B cell (primary cell): ENCODE results near the gene RDM1. TPM values are rescaled to one million over a fixed set of nuclear protein-coding genes. Genes with fewer than 3 reads are reported as not detected.

Experiments used
- ATAC-seq: fragments of 200-7000 bp; cut with Tn5 transposase; one replicate; pipeline ENCODE4 v1.10.0; 2021; ENCODE audit warnings: low read depth, mild to moderate bottlenecking, moderate number of reproducible peaks, moderate library complexity
- CTCF ChIA-PET: fragments of 350-600 bp; sonication (Branson Sonifier 250); formaldehyde crosslinking; loops from one replicate; lab custom pipeline; 2021; ENCODE audit warnings: antibody characterized with exemption, inconsistent platforms; lab: Charles Lee
- POLR2A ChIA-PET: fragments of 350-600 bp; sonication (Branson Sonifier 250); formaldehyde crosslinking; loops from one replicate; lab custom pipeline; 2021; ENCODE audit warnings: antibody characterized with exemption; lab: Charles Lee
- DNase-seq: peaks from one replicate; pipeline ENCODE4 v3.0.0; 2013
- H2AFZ ChIP-seq: 2 replicates; pipeline ENCODE4 v1.6.1; 2012; ENCODE audit warnings: mild to moderate bottlenecking, low read depth, low read length; ENCODE audit not compliant: insufficient read depth, poor library complexity, severe bottlenecking
- H3K27ac ChIP-seq, 2 donors: 1 replicate in 1 of 2; 2 replicates in 1 of 2; pipeline ENCODE4 v1.5.1; 2012 to 2013; ENCODE audit warnings: low read length in 2 of 2, mild to moderate bottlenecking in 2 of 2, moderate library complexity in 1 of 2
- H3K27me3 ChIP-seq, 4 experiments: fragments of 200-600 bp in 1 of 4; sonication (generic) in 1 of 4; replicated peaks in 1 of 4; 1 replicate in 2 of 4; 2 replicates in 2 of 4; pipeline versions ENCODE4 v1.6.1 to v1.7.0; 2013 to 2016; ENCODE audit warnings: low read length in 3 of 4, mild to moderate bottlenecking in 2 of 4, mixed read lengths in 1 of 4, moderate library complexity in 1 of 4; ENCODE audit not compliant: insufficient read depth in 4 of 4, control insufficient read depth in 3 of 4; ENCODE audit errors: control extremely low read depth in 1 of 4
- H3K36me3 ChIP-seq, 2 experiments: replicated peaks in 1 of 2; 1 replicate in 1 of 2; 2 replicates in 1 of 2; pipeline versions ENCODE4 v1.6.1 to v1.7.1; 2013; ENCODE audit warnings: low read length in 1 of 2; ENCODE audit not compliant: insufficient read depth in 2 of 2, control insufficient read depth in 1 of 2; ENCODE audit errors: control extremely low read depth in 1 of 2, extremely low read depth in 1 of 2
- H3K4me1 ChIP-seq, 2 donors: fragments of 200-600 bp in 1 of 2; sonication (generic) in 1 of 2; 1 replicate in 1 of 2; 2 replicates in 1 of 2; pipeline versions ENCODE4 v1.5.1 to v1.6.1; 2013 to 2017; ENCODE audit warnings: low read length in 2 of 2; ENCODE audit not compliant: control insufficient read depth in 2 of 2, insufficient read depth in 2 of 2
- H3K4me2 ChIP-seq: replicated peaks from 2 replicates; pipeline ENCODE3; 2012; ENCODE audit warnings: mild to moderate bottlenecking, low read depth, low read length; ENCODE audit not compliant: poor library complexity, severe bottlenecking
- H3K4me3 ChIP-seq, 5 experiments: fragments of 200-600 bp in 1 of 5; sonication (generic) in 1 of 5; 1 replicate in 3 of 5; 2 replicates in 2 of 5; pipeline versions ENCODE4 v1.5.1 to v1.7.0; 2011 to 2016; ENCODE audit warnings: low read length in 4 of 5, mild to moderate bottlenecking in 4 of 5, low read depth in 2 of 5, control low read depth in 1 of 5, moderate library complexity in 1 of 5; ENCODE audit not compliant: insufficient read depth in 1 of 5; ENCODE audit errors: control extremely low read depth in 1 of 5, extremely low read depth in 1 of 5
- H3K79me2 ChIP-seq: fragments of 200-600 bp; sonication (generic); one replicate; pipeline ENCODE4 v1.6.0; 2016; ENCODE audit warnings: low read length; ENCODE audit not compliant: control insufficient read depth, insufficient read depth
- H3K9ac ChIP-seq: fragments of 200-600 bp; sonication (generic); 2 replicates; pipeline ENCODE4 v1.6.1; 2017; ENCODE audit warnings: mild to moderate bottlenecking, low read length, moderate library complexity
- H3K9me3 ChIP-seq, 3 donors: one replicate each; pipeline versions ENCODE4 v1.6.1 to v1.7.1; 2013; ENCODE audit warnings: low read length in 2 of 3; ENCODE audit not compliant: control insufficient read depth in 2 of 3, insufficient read depth in 1 of 3; ENCODE audit errors: control extremely low read depth in 1 of 3
- H4K20me1 ChIP-seq: 2 replicates; pipeline ENCODE4 v1.6.0; 2012; ENCODE audit warnings: mild to moderate bottlenecking, low read length; ENCODE audit not compliant: insufficient read depth, control insufficient read depth, poor library complexity, severe bottlenecking
- H3K27ac Mint-ChIP-seq: one replicate; pipeline ENCODE4 v1.8.0; 2021; ENCODE audit warnings: mixed read lengths
- H3K27me3 Mint-ChIP-seq: one replicate; pipeline ENCODE4 v1.8.0; 2021; ENCODE audit warnings: mixed read lengths
- H3K4me1 Mint-ChIP-seq: one replicate; pipeline ENCODE4 v1.8.0; 2021; ENCODE audit warnings: mixed read lengths
- H3K4me3 Mint-ChIP-seq: one replicate; pipeline ENCODE4 v1.8.0; 2021; ENCODE audit warnings: mixed read lengths
- H3K9me3 Mint-ChIP-seq: one replicate; pipeline ENCODE4 v1.8.0; 2022; ENCODE audit warnings: mixed read lengths; ENCODE audit not compliant: insufficient read depth
- CTCF ChIP-seq: fragments of 200-600 bp; IDR thresholded peaks from one replicate; pipeline ENCODE4 v1.8.0; 2022; ENCODE audit warnings: antibody characterized with exemption, mild to moderate bottlenecking
- EZH2 ChIP-seq: IDR thresholded peaks from 2 replicates; pipeline ENCODE4 v1.6.1; 2012; ENCODE audit warnings: borderline replicate concordance, low read depth, mild to moderate bottlenecking, moderate library complexity, low read length; ENCODE audit not compliant: insufficient read depth, poor library complexity, severe bottlenecking
- WGBS: methylation state at CpG from one replicate; pipeline ENCODE4 v1.1.5; 2013; ENCODE audit warnings: missing lambda C conversion rate; ENCODE audit not compliant: insufficient coverage; 5-methylcytosine and 5-hydroxymethylcytosine counted together
- intact Hi-C: fragments of 100-400 bp; cut with micrococcal nuclease; formaldehyde crosslinking; loops from one replicate; pipeline ENCODE4 v1.10.0; 2022
- polyA plus RNA-seq: library from polyadenylated mRNA; depleted of rRNA; stranded (reverse); fragments of >200 nt; gene quantifications from 2 replicates; pipeline ENCODE4 v1.2.3, GENCODE V29; 2012
- total RNA-seq, 2 donors: library from RNA; stranded (reverse); fragments of 120-200 nt in 1 of 2; gene quantifications; 1 replicate in 1 of 2; 2 replicates in 1 of 2; pipeline versions ENCODE4 v1.2.3 to v1.2.4, GENCODE V29; 2013 to 2022

RDM1 gene
- total and polyA plus RNA-seq, 2 donors (not counting 1 experiment from before 2014, with no cell fraction given) = not detected

- no peaks in the 10 kb centered on the region for H3K9me3 ChIP-seq
- H2AFZ ChIP-seq = no peak overlapping the region
- DNase-seq = no peak
- ChIA-PET CTCF (no interaction called here), POLR2A (no interaction called here)
- H3K36me3 ChIP-seq = no peaks in the 10 kb centered on the region
- ATAC-seq = no peak
- peaks cover 0 to 3% (median 0%) of the 10 kb centered on the region in 4 experiments for H3K27me3 ChIP-seq
- no peaks in the 10 kb centered on the region for H3K4me1 ChIP-seq
- no peak overlapping the region for H3K9ac ChIP-seq
- H3K4me2 ChIP-seq = no peak overlapping the region
- intact Hi-C loops = no loop called here
- H3K4me1 Mint-ChIP-seq = no peaks in the 10 kb centered on the region
- no peak overlapping the region for H3K27ac Mint-ChIP-seq
- no peaks in the 10 kb centered on the region for H3K9me3 Mint-ChIP-seq
- H3K79me2 ChIP-seq = no peaks in the 10 kb centered on the region
- WGBS = 86% methylated on average over 2 of the region's 5 CpGs
- no peak overlapping the region for H3K27ac ChIP-seq
- peaks cover 7% of the 10 kb centered on the region for H3K27me3 Mint-ChIP-seq
- no peak overlapping the region for H3K4me3 Mint-ChIP-seq
- H4K20me1 ChIP-seq = no peaks in the 10 kb centered on the region
- H3K4me3 ChIP-seq = no peak overlapping the region
- TF ChIP-seq CTCF = no peak
Measured at GRCh38 chr17:35903451-35903850, 27.1 kb downstream of the RDM1 start.

- Histone ChIP-seq H3K4me2 (no peak overlapping the region), H3K4me1 (no peaks in the 10 kb centered on the region), H3K27ac (no peak overlapping the region), H3K79me2 (no peaks in the 10 kb centered on the region), H2AFZ (no peak overlapping the region), H4K20me1 (no peaks in the 10 kb centered on the region), H3K9me3 (no peaks in the 10 kb centered on the region), H3K27me3 (peaks cover 0 to 3% (median 0%) of the 10 kb centered on the region in 4 experiments), H3K4me3 (no peak overlapping the region), H3K36me3 (no peaks in the 10 kb centered on the region), H3K9ac (no peak overlapping the region)
- H3K9me3 Mint-ChIP-seq = no peaks in the 10 kb centered on the region
- H3K4me3 Mint-ChIP-seq = no peak overlapping the region
- ATAC-seq (no peak), DNase-seq (no peak)
- no peak overlapping the region for H3K27ac Mint-ChIP-seq
- ChIA-PET POLR2A (no interaction called here), CTCF (no interaction called here)
- no peak for TF ChIP-seq CTCF
- TF ChIP-seq EZH2 = no peak
- no CpG with 5 or more reads among the region's 9 CpGs for WGBS
- intact Hi-C loops = no loop called here
- no peaks in the 10 kb centered on the region for H3K4me1 Mint-ChIP-seq
- peaks cover 7% of the 10 kb centered on the region for H3K27me3 Mint-ChIP-seq
Measured at GRCh38 chr17:35901631-35902175, 28.9 kb downstream of the RDM1 start.
